Measurements from ENCODE around the gene NCAM1.

GRCh38 chr11:112977755-112978154 is 16.5 kb downstream of the NCAM1 start:
- TF ChIP-seq REST (IDR thresholded peaks at IDR 0.05; ENCODE audit: insufficient replicate concordance, low read depth) = no peak
- TF ChIP-seq CTCF (IDR thresholded peaks at IDR 0.05; ENCODE audit: insufficient read depth, low read length) = no peak
- no peak for TF ChIP-seq POLR2AphosphoS5 (IDR thresholded peaks at IDR 0.05; ENCODE audit: low read depth)
- TF ChIP-seq GABPA (IDR thresholded peaks at IDR 0.05; ENCODE audit: low read depth) = 0 out of 2 replicates have a peak, but pooled peaks have one; percentile 20

All from HL-60 (cell line).